Trophoblast cell (in vitro differentiated cells and primary cell): ENCODE data around the gene MTMR2.

Source experiments
- DNase-seq, 2 donors: peaks; one replicate each; pipeline ENCODE4 v3.0.0-alpha.2; 2016
- H2AFZ ChIP-seq: 2 replicates; pipeline ENCODE4 v1.6.1; 2013; ENCODE audit warnings: low read length, moderate library complexity, mild to moderate bottlenecking; ENCODE audit not compliant: insufficient read depth, poor library complexity
- H2AK5ac ChIP-seq: 2 replicates; pipeline ENCODE4 v1.6.1; 2013; ENCODE audit warnings: mild to moderate bottlenecking, low read length
- H2BK120ac ChIP-seq: 2 replicates; pipeline ENCODE4 v1.6.1; 2013; ENCODE audit warnings: low read length, mild to moderate bottlenecking, moderate library complexity; ENCODE audit not compliant: insufficient read depth, poor library complexity
- H2BK12ac ChIP-seq: 2 replicates; pipeline ENCODE4 v1.6.1; 2013; ENCODE audit warnings: mild to moderate bottlenecking, low read length, moderate library complexity
- H2BK5ac ChIP-seq: 2 replicates; pipeline ENCODE4 v1.6.1; 2013; ENCODE audit warnings: low read length, low read depth, moderate library complexity, mild to moderate bottlenecking; ENCODE audit not compliant: poor library complexity
- H3K14ac ChIP-seq: 2 replicates; pipeline ENCODE4 v1.6.1; 2013; ENCODE audit warnings: mild to moderate bottlenecking, low read length
- H3K18ac ChIP-seq: 2 replicates; pipeline ENCODE4 v1.6.1; 2013; ENCODE audit warnings: mild to moderate bottlenecking, low read length
- H3K23ac ChIP-seq: 2 replicates; pipeline ENCODE4 v1.6.1; 2013; ENCODE audit warnings: low read length
- H3K27ac ChIP-seq: 2 replicates; pipeline ENCODE4 v1.5.1; 2013; ENCODE audit warnings: low read depth, mild to moderate bottlenecking, inconsistent platforms, low read length, moderate library complexity
- H3K27me3 ChIP-seq: 2 replicates; pipeline ENCODE4 v1.6.1; 2013; ENCODE audit warnings: inconsistent platforms, mild to moderate bottlenecking, low read length, moderate library complexity; ENCODE audit not compliant: insufficient read depth
- H3K36me3 ChIP-seq, 2 experiments: 1 replicate in 1 of 2; 2 replicates in 1 of 2; pipeline ENCODE4 v1.6.1; 2013; ENCODE audit warnings: low read length in 2 of 2, mild to moderate bottlenecking in 2 of 2, moderate library complexity in 1 of 2; ENCODE audit not compliant: insufficient read depth in 2 of 2, control insufficient read depth in 1 of 2
- H3K4ac ChIP-seq: 2 replicates; pipeline ENCODE4 v1.6.1; 2013; ENCODE audit warnings: low read depth, mild to moderate bottlenecking, low read length, moderate library complexity
- H3K4me1 ChIP-seq, 2 experiments: 1 replicate in 1 of 2; 2 replicates in 1 of 2; pipeline ENCODE4 v1.6.1; 2013; ENCODE audit warnings: low read length in 2 of 2, mild to moderate bottlenecking in 2 of 2, moderate library complexity in 1 of 2; ENCODE audit not compliant: insufficient read depth in 2 of 2, control insufficient read depth in 1 of 2
- H3K4me2 ChIP-seq: 2 replicates; pipeline ENCODE4 v1.6.1; 2013; ENCODE audit warnings: inconsistent platforms, mild to moderate bottlenecking, low read length, moderate library complexity
- H3K4me3 ChIP-seq: 2 replicates; pipeline ENCODE4 v1.5.1; 2013; ENCODE audit warnings: mild to moderate bottlenecking, low read depth, low read length, inconsistent platforms
- H3K79me1 ChIP-seq: one replicate; pipeline ENCODE4 v1.6.1; 2013; ENCODE audit warnings: low read length
- H3K79me2 ChIP-seq: 2 replicates; pipeline ENCODE4 v1.6.1; 2013; ENCODE audit warnings: low read length, mild to moderate bottlenecking; ENCODE audit not compliant: control insufficient read depth, insufficient read depth, poor library complexity
- H3K9ac ChIP-seq: 2 replicates; pipeline ENCODE4 v1.6.1; 2013; ENCODE audit warnings: mild to moderate bottlenecking, low read length
- H3K9me3 ChIP-seq: 2 replicates; pipeline ENCODE4 v1.6.1; 2013; ENCODE audit warnings: low read depth, mild to moderate bottlenecking, control low read depth, inconsistent platforms, low read length; ENCODE audit not compliant: insufficient read depth
- H4K12ac ChIP-seq: 2 replicates; pipeline ENCODE4 v1.6.1; 2013; ENCODE audit warnings: low read depth, mild to moderate bottlenecking, low read length, moderate library complexity
- H4K8ac ChIP-seq: 2 replicates; pipeline ENCODE4 v1.6.1; 2013; ENCODE audit warnings: low read depth, mild to moderate bottlenecking, low read length, moderate library complexity
- H4K91ac ChIP-seq: one replicate; pipeline ENCODE4 v1.6.1; 2013; ENCODE audit warnings: low read depth, mild to moderate bottlenecking, low read length, moderate library complexity
- WGBS: extraction: QIAGEN DNeasy Blood & Tissue Kit; methylation state at CpG from one replicate; pipeline ENCODE4 v1.1.7; 2013; ENCODE audit warnings: missing lambda C conversion rate; ENCODE audit not compliant: insufficient read length, insufficient coverage; ENCODE audit errors: extremely low coverage; 5-methylcytosine and 5-hydroxymethylcytosine counted together

MTMR2 gene

DNA sequence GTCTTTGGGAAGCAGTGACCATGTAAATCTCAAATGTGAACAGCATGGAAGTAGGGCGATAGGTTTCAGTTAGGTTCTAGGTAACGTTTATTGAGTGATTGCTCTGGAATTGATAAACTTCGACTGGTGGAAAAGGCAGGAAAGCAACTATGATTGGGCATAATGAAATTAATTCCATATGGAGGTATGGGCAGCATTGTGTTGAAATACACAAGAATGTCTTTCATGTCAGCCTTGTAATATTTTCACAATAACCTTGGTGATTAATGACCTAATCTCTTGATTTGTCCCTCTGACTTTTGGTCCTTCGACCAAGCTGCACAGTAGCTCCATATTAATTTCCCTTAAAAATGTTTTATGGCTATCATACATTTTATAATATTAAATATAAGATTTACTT is 130.8 kb downstream of the MTMR2 start:
- Histone ChIP-seq H2AK5ac (no peak overlapping the region), H3K79me1 (peaks cover 19% of the 10 kb centered on the region), H3K79me2 (peaks cover 17% of the 10 kb centered on the region), H2BK12ac (no peak overlapping the region), H3K27ac (no peak overlapping the region), H2BK120ac (no peak overlapping the region), H3K4me2 (no peak overlapping the region), H2BK5ac (no peak overlapping the region), H3K27me3 (no peaks in the 10 kb centered on the region), H3K9me3 (no peaks in the 10 kb centered on the region), H3K14ac (no peak overlapping the region), H3K36me3 (no peaks in the 10 kb centered on the region), H3K4me3 (no peak overlapping the region), H3K4ac (peak overlapping the region; percentile 56), H3K4me1 (peaks cover 0 to 4% of the 10 kb centered on the region in 2 experiments), H3K23ac (no peak overlapping the region), H3K18ac (no peak overlapping the region), H2AFZ (no peak overlapping the region), H4K91ac (no peak overlapping the region), H3K9ac (no peak overlapping the region), H4K12ac (no peak overlapping the region), H4K8ac (no peak overlapping the region)
- no peak for DNase-seq
- WGBS: no CpG with 5 or more reads among the region's 4 CpGs

DNA sequence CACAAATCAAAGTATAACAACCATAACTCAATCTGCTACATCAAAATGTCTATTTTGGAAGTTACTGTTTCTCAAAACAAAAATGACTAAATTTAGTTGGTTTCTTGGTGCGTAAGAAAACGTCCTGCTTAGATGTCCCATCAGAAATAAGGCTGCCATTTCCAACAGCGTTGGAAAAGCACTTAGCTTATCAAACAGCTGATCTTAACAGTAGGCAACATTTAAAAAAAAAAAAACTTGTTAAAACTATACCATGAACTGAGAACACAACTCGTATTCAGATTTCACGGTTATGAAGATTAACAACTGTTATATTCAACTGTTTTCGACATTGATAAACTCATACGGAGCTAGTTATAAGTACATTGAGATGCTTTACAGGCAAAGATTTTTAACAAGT is 131.2 kb downstream of the MTMR2 start:
- WGBS: no CpG with 5 or more reads among the region's 7 CpGs
- Histone ChIP-seq H4K12ac (no peak overlapping the region), H2BK5ac (no peak overlapping the region), H3K79me2 (peaks cover 17% of the 10 kb centered on the region), H2AK5ac (no peak overlapping the region), H3K4ac (no peak overlapping the region), H3K18ac (no peak overlapping the region), H3K27me3 (no peaks in the 10 kb centered on the region), H3K36me3 (no peaks in the 10 kb centered on the region), H2AFZ (no peak overlapping the region), H3K79me1 (peaks cover 19% of the 10 kb centered on the region), H4K8ac (no peak overlapping the region), H3K27ac (no peak overlapping the region), H2BK12ac (no peak overlapping the region), H3K23ac (no peak overlapping the region), H3K4me3 (no peak overlapping the region), H2BK120ac (no peak overlapping the region), H4K91ac (no peak overlapping the region), H3K4me2 (no peak overlapping the region), H3K14ac (no peak overlapping the region), H3K9ac (no peak overlapping the region), H3K4me1 (peaks cover 0 to 4% of the 10 kb centered on the region in 2 experiments), H3K9me3 (no peaks in the 10 kb centered on the region)
- no peak for DNase-seq

DNA sequence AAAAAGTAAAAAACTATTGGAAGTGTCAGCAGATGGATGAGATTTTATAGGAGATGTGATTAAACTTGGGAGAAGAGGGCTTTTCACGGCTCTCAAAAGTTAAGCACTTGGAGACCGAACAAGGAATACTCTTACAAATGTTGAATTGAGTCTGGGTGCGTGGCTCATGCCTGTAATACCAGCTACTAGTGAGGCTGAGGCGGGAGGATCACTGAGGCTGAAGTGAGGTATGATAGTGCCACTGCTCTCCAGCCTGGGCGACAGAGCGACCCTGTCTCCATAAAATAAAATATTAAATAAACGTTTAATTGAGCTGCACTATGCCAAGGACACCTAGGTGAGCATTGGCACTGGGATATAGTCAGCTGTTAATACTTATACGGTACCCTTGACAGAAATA is 131.7 kb downstream of the MTMR2 start:
- peaks cover 0 to 2% of the 10 kb centered on the region in 2 experiments for H3K36me3 ChIP-seq
- H3K4me1 ChIP-seq: peaks cover 0 to 4% of the 10 kb centered on the region in 2 experiments
- no peak overlapping the region for H2BK5ac ChIP-seq
- no peak overlapping the region for H2AK5ac ChIP-seq
- no peaks in the 10 kb centered on the region for H3K27me3 ChIP-seq
- H3K79me1 ChIP-seq: peaks cover 19% of the 10 kb centered on the region
- no peak overlapping the region for H3K9ac ChIP-seq
- no peak overlapping the region for H2BK120ac ChIP-seq
- WGBS: no CpG with 5 or more reads among the region's 8 CpGs
- H3K4me2 ChIP-seq: no peak overlapping the region
- H3K27ac ChIP-seq: no peak overlapping the region
- H3K4me3 ChIP-seq: no peak overlapping the region
- peaks cover 17% of the 10 kb centered on the region for H3K79me2 ChIP-seq
- no peak overlapping the region for H4K12ac ChIP-seq
- no peak overlapping the region for H2BK12ac ChIP-seq
- H2AFZ ChIP-seq: no peak overlapping the region
- H3K14ac ChIP-seq: no peak overlapping the region
- no peaks in the 10 kb centered on the region for H3K9me3 ChIP-seq
- no peak for DNase-seq
- no peak overlapping the region for H4K91ac ChIP-seq
- H3K18ac ChIP-seq: no peak overlapping the region
- H3K4ac ChIP-seq: peak overlapping the region; percentile 64
- H4K8ac ChIP-seq: no peak overlapping the region
- no peak overlapping the region for H3K23ac ChIP-seq

DNA sequence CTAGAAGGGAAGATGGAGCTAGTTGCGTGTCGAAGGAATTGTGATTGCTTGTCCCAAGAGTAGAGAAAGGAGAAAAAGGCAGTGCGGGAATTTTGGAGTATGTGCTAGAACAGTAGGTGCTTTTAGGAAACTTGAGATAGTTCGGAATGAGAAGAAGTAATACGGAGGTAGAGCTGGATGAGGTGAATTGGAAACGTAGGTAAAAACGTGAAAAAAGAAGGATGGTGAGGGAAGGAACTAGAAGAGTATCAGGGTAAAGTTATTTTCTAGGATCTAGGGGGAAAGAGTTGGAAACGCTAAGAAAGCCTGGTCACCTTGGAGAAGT is 132.2 kb downstream of the MTMR2 start:
- no peaks in the 10 kb centered on the region for H3K9me3 ChIP-seq
- H3K36me3 ChIP-seq: peaks cover 0 to 3% of the 10 kb centered on the region in 2 experiments
- H3K4ac ChIP-seq: peak overlapping the region; percentile 33
- no peaks in the 10 kb centered on the region for H3K27me3 ChIP-seq
- peaks cover 0 to 4% of the 10 kb centered on the region in 2 experiments for H3K4me1 ChIP-seq
- DNase-seq: no peak
- WGBS: 100% methylated on average over 4 of the region's 8 CpGs
- H4K12ac ChIP-seq: no peak overlapping the region
- no peak overlapping the region for H2BK5ac ChIP-seq
- H3K79me1 ChIP-seq: peaks cover 19% of the 10 kb centered on the region
- H3K27ac ChIP-seq: no peak overlapping the region
- no peak overlapping the region for H4K91ac ChIP-seq
- H3K4me3 ChIP-seq: no peak overlapping the region
- H2BK12ac ChIP-seq: no peak overlapping the region
- no peak overlapping the region for H3K18ac ChIP-seq
- H3K23ac ChIP-seq: no peak overlapping the region
- H2AFZ ChIP-seq: no peak overlapping the region
- no peak overlapping the region for H3K9ac ChIP-seq
- peaks cover 17% of the 10 kb centered on the region for H3K79me2 ChIP-seq
- H3K14ac ChIP-seq: no peak overlapping the region
- peak overlapping the region; percentile 86 for H3K4me2 ChIP-seq
- H2AK5ac ChIP-seq: no peak overlapping the region
- H2BK120ac ChIP-seq: no peak overlapping the region
- H4K8ac ChIP-seq: no peak overlapping the region
